NT2/D1 (cell line): Measurements from ENCODE around the gene VAMP1.
"Not testable (repeated sequence)": the region's sequence is repeated elsewhere in the genome, so short reads cannot be mapped to it uniquely, and the experiment has no call there.

ENCODE experiments used
- DNase-seq: peaks from one replicate; pipeline ENCODE4 v3.0.0-alpha.2; 2011; ENCODE audit warnings: low read depth, low spot score
- H3K27me3 ChIP-seq: 2 replicates; pipeline ENCODE4 v1.6.0; 2011; ENCODE audit warnings: mild to moderate bottlenecking; ENCODE audit not compliant: insufficient read length, insufficient read depth
- H3K36me3 ChIP-seq: 2 replicates; pipeline ENCODE4 v1.6.1; 2011; ENCODE audit warnings: mild to moderate bottlenecking, low read length, mixed read lengths; ENCODE audit not compliant: insufficient read depth, insufficient read length
- H3K4me1 ChIP-seq: 2 replicates; pipeline ENCODE4 v1.5.1; 2011; ENCODE audit not compliant: insufficient read depth, insufficient read length
- H3K4me3 ChIP-seq: 2 replicates; pipeline ENCODE4 v1.5.1; 2011; ENCODE audit warnings: low read depth; ENCODE audit not compliant: insufficient read length
- H3K9ac ChIP-seq: 2 replicates; pipeline ENCODE4 v1.6.0; 2011; ENCODE audit warnings: low read depth; ENCODE audit not compliant: insufficient read length
- H3K9me3 ChIP-seq: 2 replicates; pipeline ENCODE4 v1.5.1; 2011; ENCODE audit warnings: mild to moderate bottlenecking, low read length; ENCODE audit not compliant: insufficient read depth
- SUZ12 ChIP-seq: IDR thresholded peaks from 2 replicates; pipeline ENCODE4 v1.6.1; 2011; ENCODE audit not compliant: insufficient read length, insufficient read depth; ENCODE audit errors: extremely low read depth
- YY1 ChIP-seq: IDR thresholded peaks from 2 replicates; pipeline ENCODE4 v1.6.1; 2011; ENCODE audit not compliant: insufficient read length, insufficient read depth
- ZNF274 ChIP-seq: IDR thresholded peaks from 2 replicates; pipeline ENCODE4 v1.6.1; 2011; ENCODE audit warnings: mild to moderate bottlenecking, low read depth, low read length

Gene VAMP1

GRCh38 chr12:6434205-6435140 lies 36.0 kb downstream of the VAMP1 start:
- TF ChIP-seq YY1 (no peak), ZNF274 (no peak), SUZ12 (no peak)
- no peaks in the 10 kb centered on the region for H3K36me3 ChIP-seq
- H3K4me1 ChIP-seq: peaks cover 9% of the 10 kb centered on the region
- no peak overlapping the region for H3K4me3 ChIP-seq
- no peak for DNase-seq
- no peaks in the 10 kb centered on the region for H3K9me3 ChIP-seq
- no peaks in the 10 kb centered on the region for H3K27me3 ChIP-seq
- H3K9ac ChIP-seq: no peak overlapping the region

GRCh38 chr12:6432991-6433390 lies 37.5 kb downstream of the VAMP1 start:
- Histone ChIP-seq H3K4me1 (peaks cover 9% of the 10 kb centered on the region), H3K27me3 (no peaks in the 10 kb centered on the region), H3K36me3 (no peaks in the 10 kb centered on the region), H3K4me3 (no peak overlapping the region), H3K9me3 (no peaks in the 10 kb centered on the region), H3K9ac (no peak overlapping the region)
- DNase-seq: no peak
- no peak for TF ChIP-seq YY1
- no peak for TF ChIP-seq SUZ12
- TF ChIP-seq ZNF274: no peak

- Histone ChIP-seq H3K36me3 (no peaks in the 10 kb centered on the region), H3K27me3 (no peaks in the 10 kb centered on the region), H3K4me3 (no peak overlapping the region), H3K4me1 (peaks cover 9% of the 10 kb centered on the region), H3K9ac (peak overlapping the region; percentile 2), H3K9me3 (no peaks in the 10 kb centered on the region)
- no peak for DNase-seq
- TF ChIP-seq YY1 (no peak), ZNF274 (no peak), SUZ12 (no peak)
Measured at GRCh38 chr12:6430124-6430989, 40.1 kb downstream of the VAMP1 start.

GRCh38 chr12:6428326-6428725 lies 42.2 kb downstream of the VAMP1 start:
- DNase-seq: no peak
- H3K9me3 ChIP-seq: no peaks in the 10 kb centered on the region
- H3K4me1 ChIP-seq: peaks cover 10% of the 10 kb centered on the region
- H3K9ac ChIP-seq: no peak overlapping the region
- peaks cover 8% of the 10 kb centered on the region for H3K27me3 ChIP-seq
- no peak overlapping the region for H3K4me3 ChIP-seq
- no peaks in the 10 kb centered on the region for H3K36me3 ChIP-seq
- TF ChIP-seq YY1: no peak

GRCh38 chr12:6427796-6428195 lies 42.7 kb downstream of the VAMP1 start:
- H3K27me3 ChIP-seq, H3K4me3 ChIP-seq, H3K9me3 ChIP-seq, DNase-seq, H3K9ac ChIP-seq, H3K36me3 ChIP-seq: not testable (repeated sequence)
- peaks cover 10% of the 10 kb centered on the region for H3K4me1 ChIP-seq

GRCh38 chr12:6426882-6427671 lies 43.4 kb downstream of the VAMP1 start:
- H3K4me3 ChIP-seq: no peak overlapping the region
- H3K9ac ChIP-seq: no peak overlapping the region
- no peaks in the 10 kb centered on the region for H3K36me3 ChIP-seq
- H3K27me3 ChIP-seq: peaks cover 8% of the 10 kb centered on the region
- no peaks in the 10 kb centered on the region for H3K9me3 ChIP-seq
- no peak for DNase-seq
- TF ChIP-seq ZNF274 (no peak), YY1 (no peak), SUZ12 (no peak)
- peaks cover 10% of the 10 kb centered on the region for H3K4me1 ChIP-seq
